Endothelial cell of umbilical vein (primary cell): Measurements from ENCODE around the gene CEBPG. TPM values are rescaled to one million over a fixed set of nuclear protein-coding genes. Genes with fewer than 3 reads are reported as not detected.

ENCODE experiments used
- BruUV-seq: library from RNA; stranded (reverse); fragments of 400-500 nt; replicated peaks from 2 replicates; lab custom pipeline; 2021; lab: Mats Ljungman, UMichigan
- CTCF ChIA-PET: fragments of 300-600, 350-600 bp; sonication (Branson Sonifier 250); formaldehyde crosslinking; loops from one replicate; lab custom pipeline; 2021; ENCODE audit warnings: antibody characterized with exemption, inconsistent platforms; lab: Charles Lee
- POLR2A ChIA-PET: fragments of 300-600, 350-600 bp; sonication (Branson Sonifier 250); formaldehyde crosslinking; loops from one replicate; lab custom pipeline; 2021; ENCODE audit warnings: antibody characterized with exemption, inconsistent platforms; lab: Charles Lee
- DNase-seq: peaks from one replicate; pipeline ENCODE4 v3.0.0-alpha.2; 2011; ENCODE audit warnings: low read depth, low spot score
- FAIRE-seq: peaks from 2 replicates; lab custom pipeline; 2011; peaks lifted over from hg19 to GRCh38; lab: Jason Lieb, UNC
- H2AFZ ChIP-seq: 2 replicates; pipeline ENCODE4 v1.6.0; 2012; ENCODE audit warnings: low read depth, low read length, control low read depth, inconsistent platforms
- H3K27ac ChIP-seq: 2 replicates; pipeline ENCODE4 v1.5.1; 2011; ENCODE audit warnings: low read depth, mild to moderate bottlenecking, control low read depth, low read length, moderate library complexity; ENCODE audit not compliant: insufficient read depth
- H3K27me3 ChIP-seq, 2 experiments: 2 replicates each; pipeline versions ENCODE4 v1.6.0 to v1.6.1; 2011; ENCODE audit warnings: low read length in 2 of 2, mixed read lengths in 1 of 2; ENCODE audit not compliant: control insufficient read depth in 2 of 2, insufficient read depth in 2 of 2
- H3K36me3 ChIP-seq, 2 experiments: 2 replicates in 1 of 2; 3 replicates in 1 of 2; pipeline ENCODE4 v1.5.1; 2011; ENCODE audit warnings: low read length in 2 of 2, mild to moderate bottlenecking in 1 of 2, moderate library complexity in 1 of 2; ENCODE audit not compliant: control insufficient read depth in 2 of 2, insufficient read depth in 2 of 2; ENCODE audit errors: extremely low read depth in 1 of 2
- H3K4me1 ChIP-seq: 3 replicates; pipeline ENCODE4 v1.5.1; 2011; ENCODE audit warnings: mild to moderate bottlenecking, low read length; ENCODE audit not compliant: control insufficient read depth, insufficient read depth; ENCODE audit errors: extremely low read depth
- H3K4me2 ChIP-seq: 2 replicates; pipeline ENCODE4 v1.6.1; 2011; ENCODE audit warnings: low read length, control low read depth, mixed read lengths; ENCODE audit not compliant: insufficient read depth
- H3K4me3 ChIP-seq, 3 experiments: fragments of 200-600 bp in 1 of 3; sonication (generic), shearing (Covaris generic) in 1 of 3; replicated peaks in 1 of 3; 2 replicates each; pipeline ENCODE4 v1.5.1; 2011 to 2016; ENCODE audit warnings: control low read depth in 3 of 3, low read length in 3 of 3, mild to moderate bottlenecking in 2 of 3, inconsistent platforms in 1 of 3, low read depth in 1 of 3, moderate library complexity in 1 of 3; ENCODE audit not compliant: insufficient read depth in 1 of 3
- H3K79me2 ChIP-seq: 2 replicates; pipeline ENCODE4 v1.6.0; 2012; ENCODE audit warnings: low read length, inconsistent platforms; ENCODE audit not compliant: control insufficient read depth, insufficient read depth
- H3K9ac ChIP-seq: replicated peaks from 2 replicates; pipeline ENCODE3; 2011; ENCODE audit warnings: low read length, control low read depth; ENCODE audit not compliant: insufficient read depth; ENCODE audit errors: extremely low read depth
- H3K9me1 ChIP-seq: replicated peaks from 3 replicates; pipeline ENCODE4 v1.6.0; 2011; ENCODE audit warnings: mild to moderate bottlenecking, low read length; ENCODE audit not compliant: control insufficient read depth, insufficient read depth; ENCODE audit errors: extremely low read depth
- H3K9me3 ChIP-seq: replicated peaks from 2 replicates; pipeline ENCODE4 v1.5.1; 2012; ENCODE audit warnings: low read length, inconsistent platforms; ENCODE audit not compliant: control insufficient read depth, insufficient read depth
- H4K20me1 ChIP-seq: replicated peaks from 2 replicates; pipeline ENCODE3; 2011; ENCODE audit warnings: mild to moderate bottlenecking, low read length; ENCODE audit not compliant: control insufficient read depth, insufficient read depth; ENCODE audit errors: extremely low read depth
- GATA2 ChIP-seq: IDR thresholded peaks from 2 replicates; pipeline ENCODE4 v1.7.0; 2011; ENCODE audit warnings: low read depth, mild to moderate bottlenecking, moderate library complexity, mixed read lengths, low read length; ENCODE audit not compliant: insufficient read length, insufficient read depth
- JUN ChIP-seq: IDR thresholded peaks from 2 replicates; pipeline ENCODE4 v1.6.1; 2011; ENCODE audit warnings: borderline replicate concordance, low read depth; ENCODE audit not compliant: insufficient read length, insufficient read depth
- MYC ChIP-seq: IDR thresholded peaks from one replicate; pipeline ENCODE4 v1.6.1; 2011; ENCODE audit warnings: mild to moderate bottlenecking, low read depth, low read length
- POLR2A ChIP-seq: IDR thresholded peaks from 2 replicates; pipeline ENCODE4 v1.6.1; 2012; ENCODE audit warnings: low read depth, mild to moderate bottlenecking, control low read depth, low read length
- POLR2AphosphoS5 ChIP-seq: IDR thresholded peaks from 2 replicates; pipeline ENCODE4 v1.6.1; 2012; ENCODE audit warnings: low read depth, mild to moderate bottlenecking, control low read depth, low read length, moderate library complexity; ENCODE audit not compliant: insufficient read depth
- dilution Hi-C: fragments of 300-500 bp; cut with MboI; formaldehyde crosslinking; loops from one replicate; pipeline ENCODE4 v1.15.0; 2019; ENCODE audit warnings: low sequenced_read_pairs; ENCODE audit not compliant: extremely low pct_ligation_motif_present
- intact Hi-C: fragments of 100-400 bp; cut with micrococcal nuclease; formaldehyde crosslinking; loops from one replicate; pipeline ENCODE4 v1.10.0; 2022
- polyA plus RNA-seq, 4 experiments: library from polyadenylated mRNA; depleted of rRNA in 3 of 4; stranded (reverse) in 3 of 4; unstranded in 1 of 4; fragments of >200 nt; gene quantifications; 2 replicates each; pipeline versions ENCODE4 v1.2.1 to v1.2.3, GENCODE V29; 2011 to 2012; ENCODE audit warnings: missing spikeins in 1 of 4
- total RNA-seq: library from RNA; stranded (reverse); gene quantifications from 2 replicates; pipeline ENCODE4 v1.2.3, GENCODE V29; 2021

The CEBPG gene
- total and polyA plus RNA-seq, 2 donors (not counting 3 experiments of a cell fraction or from before 2014, with no cell fraction given) = 10.2 to 24.6 TPM

GRCh38 chr19:33333642-33334041 is 39.9 kb upstream of the CEBPG start:
- no TSS peak for BruUV-seq
- Histone ChIP-seq H3K27ac (no peak overlapping the region), H3K9me1 (no peaks in the 10 kb centered on the region), H3K9ac (no peak overlapping the region), H3K4me2 (no peak overlapping the region), H2AFZ (no peak overlapping the region), H3K9me3 (no peaks in the 10 kb centered on the region), H4K20me1 (no peaks in the 10 kb centered on the region), H3K4me3 (no peak overlapping the region), H3K79me2 (no peaks in the 10 kb centered on the region), H3K4me1 (no peaks in the 10 kb centered on the region), H3K27me3 (peaks cover 0 to 2% of the 10 kb centered on the region in 2 experiments), H3K36me3 (no peaks in the 10 kb centered on the region)
- POLR2A ChIA-PET = no interaction called here
- CTCF ChIA-PET = interaction anchor here (0.9 kb wide), 1 partner anchor 73 kb away, joined by 4 read pairs; no protein-coding TSS in a partner anchor
- TF ChIP-seq GATA2 = no peak
- TF ChIP-seq JUN = no peak
- no peak for TF ChIP-seq POLR2A
- no peak for TF ChIP-seq MYC
- no peak for FAIRE-seq
- dilution Hi-C loops = no loop called here
- intact Hi-C loops = no loop called here
- DNase-seq = no peak

GRCh38 chr19:33334271-33334670 is 39.2 kb upstream of the CEBPG start:
- Histone ChIP-seq H3K36me3 (no peaks in the 10 kb centered on the region), H3K4me2 (no peak overlapping the region), H3K27ac (no peak overlapping the region), H3K4me1 (no peaks in the 10 kb centered on the region), H3K9me1 (no peaks in the 10 kb centered on the region), H3K9me3 (no peaks in the 10 kb centered on the region), H3K4me3 (no peak overlapping the region), H2AFZ (no peak overlapping the region), H4K20me1 (no peaks in the 10 kb centered on the region), H3K9ac (no peak overlapping the region), H3K27me3 (peaks cover 0 to 2% of the 10 kb centered on the region in 2 experiments), H3K79me2 (no peaks in the 10 kb centered on the region)
- no peak for DNase-seq
- dilution Hi-C loops = no loop called here
- TF ChIP-seq POLR2A (no peak), POLR2AphosphoS5 (no peak)
- CTCF ChIA-PET = interaction anchor here (1.5 kb wide), 1 partner anchor 32 kb away, joined by 3 read pairs; the partner anchor contains the start of gene CEBPA
- BruUV-seq = no TSS peak
- no peak for FAIRE-seq
- POLR2A ChIA-PET = no interaction called here
- intact Hi-C loops = no loop called here
